GM20000 (cell line): ENCODE results near the gene CIDEC.
A peak's percentile ranks its signal among the peaks of the same experiment; 100 is the strongest.

Experiments used
- DNase-seq: peaks from one replicate; pipeline ENCODE4 v3.0.0; 2012; ENCODE audit warnings: low spot score
- CTCF ChIP-seq: IDR thresholded peaks from 2 replicates; pipeline ENCODE4 v1.5.1; 2012; ENCODE audit warnings: mild to moderate bottlenecking, control low read depth; ENCODE audit errors: extremely low read depth, missing control alignments

Gene CIDEC

DNA sequence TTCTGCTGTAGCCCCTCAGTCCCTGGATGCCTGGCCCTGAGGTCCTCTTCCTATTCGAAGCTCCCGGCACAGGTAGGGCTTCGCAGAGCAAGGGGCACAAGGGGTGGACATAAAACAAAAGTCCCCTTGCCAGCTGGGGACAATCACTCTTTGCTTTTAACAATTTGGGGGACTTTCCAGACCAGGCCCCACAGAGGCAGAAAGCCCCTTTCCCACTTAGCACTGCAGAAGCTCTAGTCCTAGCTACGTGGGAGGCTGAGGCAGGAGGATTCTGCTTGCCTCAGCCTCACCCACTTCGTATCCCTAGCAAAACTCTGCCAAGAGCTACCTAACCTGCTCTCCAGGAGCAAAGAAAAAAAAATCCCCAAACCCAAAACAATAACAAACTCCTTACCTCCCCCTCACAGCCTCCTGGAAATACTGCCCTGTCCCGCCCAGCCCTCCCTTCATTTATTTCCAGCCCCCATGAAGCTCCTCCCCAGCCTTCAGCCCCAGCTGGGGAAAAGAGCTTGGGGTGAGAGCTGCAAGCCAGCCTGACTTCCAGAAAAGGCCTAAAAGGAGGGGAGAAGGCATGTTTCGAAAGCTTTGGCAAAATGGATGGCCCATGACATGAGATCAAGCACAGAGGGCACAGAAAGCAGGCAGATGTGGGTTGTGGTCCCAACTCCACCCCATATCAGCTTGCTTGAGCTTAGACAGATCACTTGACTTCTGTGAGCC, at the start of gene CIDEC:
Gene CIDEC, minus strand, starts transcription at position 424 of the 720 bp plus-strand sequence. CDS start 1,767 bp downstream, outside the sequence.
- TF ChIP-seq CTCF = no peak
- no peak for DNase-seq

- TF ChIP-seq CTCF = no peak
- no peak for DNase-seq
These were observed 48.1 kb upstream of the CIDEC start for GRCh38 chr3:9928158-9928557.

- no peak for TF ChIP-seq CTCF
- DNase-seq = no peak
These were observed 38.4 kb upstream of the CIDEC start for GRCh38 chr3:9918261-9919038.

GRCh38 chr3:9917820-9918219, 37.8 kb upstream of the CIDEC start:
- no peak for DNase-seq
- TF ChIP-seq CTCF = no peak

DNA sequence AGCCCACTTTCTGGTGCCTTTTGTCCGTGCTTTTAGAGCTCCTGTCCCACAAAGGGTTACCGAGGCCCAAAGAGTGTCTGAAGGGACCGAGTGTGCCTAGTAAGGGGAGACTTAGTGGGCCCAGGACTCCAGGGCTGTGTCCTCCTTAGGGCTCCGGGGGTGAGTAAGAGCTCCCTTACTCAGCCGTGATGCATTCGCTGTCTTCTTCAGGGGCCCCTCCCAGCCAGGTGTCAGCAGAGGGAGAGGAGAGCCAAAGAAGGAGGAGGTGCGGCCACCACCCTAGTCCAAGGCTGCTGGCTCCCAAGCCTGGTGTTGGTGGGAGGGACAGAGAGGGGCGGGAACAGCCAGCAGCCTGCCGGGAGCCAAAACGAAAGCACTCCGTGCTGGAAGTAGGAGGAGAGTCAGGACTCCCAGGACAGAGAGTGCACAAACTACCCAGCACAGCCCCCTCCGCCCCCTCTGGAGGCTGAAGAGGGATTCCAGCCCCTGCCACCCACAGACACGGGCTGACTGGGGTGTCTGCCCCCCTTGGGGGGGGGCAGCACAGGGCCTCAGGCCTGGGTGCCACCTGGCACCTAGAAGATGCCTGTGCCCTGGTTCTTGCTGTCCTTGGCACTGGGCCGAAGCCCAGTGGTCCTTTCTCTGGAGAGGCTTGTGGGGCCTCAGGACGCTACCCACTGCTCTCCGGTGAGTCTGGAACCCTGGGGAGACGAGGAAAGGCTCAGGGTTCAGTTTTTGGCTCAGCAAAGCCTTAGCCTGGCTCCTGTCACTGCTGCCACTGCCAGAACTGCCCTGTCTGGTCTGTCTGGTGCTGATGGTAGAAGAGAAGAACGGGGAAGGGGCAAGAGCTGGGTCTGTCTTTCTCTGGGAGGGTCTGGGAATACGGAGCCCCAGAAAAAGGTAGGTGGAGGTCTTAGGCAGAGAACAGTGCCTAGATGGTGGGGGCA, 37.0 kb upstream of the CIDEC start, which contains the start of gene IL17RC:
Gene IL17RC, plus strand, starts transcription at position 365 of the 947 bp plus-strand sequence. Its CDS starts 218 bp downstream, at position 583.
- DNase-seq = peak; percentile 34
- no peak for TF ChIP-seq CTCF

DNA sequence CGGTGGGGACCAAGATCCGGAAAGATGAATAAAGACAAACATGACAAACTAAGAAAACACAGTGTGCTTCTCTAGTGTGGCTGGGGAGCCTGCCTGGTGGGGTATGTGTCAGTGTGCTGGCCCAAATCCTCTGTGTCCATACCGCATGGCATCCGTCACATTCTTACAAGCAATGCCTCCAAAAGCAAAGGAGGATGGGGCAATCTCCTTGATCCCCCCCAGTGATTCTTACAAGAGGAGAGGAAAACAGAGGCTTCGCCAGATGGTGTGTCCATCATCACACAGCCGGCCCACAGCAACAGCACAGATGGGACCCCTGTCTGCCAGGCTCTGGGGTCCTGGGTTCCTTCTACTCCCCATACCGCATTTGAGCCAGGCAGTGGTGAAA, 36.3 kb upstream of the CIDEC start:
- no peak for TF ChIP-seq CTCF
- DNase-seq = no peak
